ENCODE measurements around the gene CDH11. TPM values are rescaled to one million over a fixed set of nuclear protein-coding genes. Genes with fewer than 3 reads are reported as not detected.

The CDH11 gene
- total RNA-seq, 2 experiments from 2014 or later: not detected

DNA sequence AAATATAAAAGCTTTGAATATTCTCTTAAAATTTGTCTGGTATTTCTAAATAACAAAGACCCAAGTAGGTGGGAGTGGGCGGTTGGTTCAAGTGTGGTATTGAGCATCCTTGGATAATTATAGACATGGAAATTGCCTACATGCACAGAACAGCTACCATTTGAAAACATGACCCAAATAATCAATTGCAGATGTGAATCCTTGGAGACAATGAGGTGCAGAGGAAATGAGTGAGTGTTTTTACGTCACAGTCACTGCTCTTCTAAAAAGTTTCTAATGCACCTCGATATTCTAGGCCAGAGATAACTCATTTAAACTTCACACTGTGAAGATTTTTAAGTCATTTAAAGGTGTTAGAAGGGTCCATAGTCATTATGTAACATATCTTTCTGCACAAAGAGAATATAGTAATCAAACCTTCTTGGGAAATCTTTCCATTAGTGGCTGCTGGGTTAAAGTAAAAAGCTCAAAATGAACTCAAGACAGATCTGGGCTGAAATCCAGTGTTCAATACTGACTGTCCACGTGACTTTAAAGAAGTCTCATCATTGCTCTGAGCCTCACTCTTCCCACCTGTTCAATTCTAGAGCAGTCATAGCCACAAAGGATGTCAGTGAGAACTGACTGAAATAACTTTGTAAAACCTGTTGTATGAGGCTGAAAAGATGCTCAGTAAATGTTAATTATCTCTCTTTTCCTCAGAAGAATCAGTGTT, 144.5 kb downstream of the CDH11 start:
- no peak for DNase-seq
- Histone ChIP-seq H3K4me1 (ENCODE audit: insufficient read depth, low read length) (no peaks in the 10 kb centered on the region), H3K27ac (ENCODE audit: low read depth in 1 of 2, low read length in 2 of 2) (no peak overlapping the region), H3K9me3 (ENCODE audit: control insufficient read depth in 1 of 2, insufficient read depth in 1 of 2, low read length in 2 of 2) (peaks cover 0 to 10% of the 10 kb centered on the region in 2 experiments), H3K4me3 (ENCODE audit: low read length) (no peak overlapping the region), H3K36me3 (ENCODE audit: insufficient read depth, low read length) (no peaks in the 10 kb centered on the region), H3K27me3 (ENCODE audit: control insufficient read depth in 1 of 2, insufficient read depth in 2 of 2, low read length in 2 of 2) (no peaks in the 10 kb centered on the region)
- TF ChIP-seq, protein P1, sequence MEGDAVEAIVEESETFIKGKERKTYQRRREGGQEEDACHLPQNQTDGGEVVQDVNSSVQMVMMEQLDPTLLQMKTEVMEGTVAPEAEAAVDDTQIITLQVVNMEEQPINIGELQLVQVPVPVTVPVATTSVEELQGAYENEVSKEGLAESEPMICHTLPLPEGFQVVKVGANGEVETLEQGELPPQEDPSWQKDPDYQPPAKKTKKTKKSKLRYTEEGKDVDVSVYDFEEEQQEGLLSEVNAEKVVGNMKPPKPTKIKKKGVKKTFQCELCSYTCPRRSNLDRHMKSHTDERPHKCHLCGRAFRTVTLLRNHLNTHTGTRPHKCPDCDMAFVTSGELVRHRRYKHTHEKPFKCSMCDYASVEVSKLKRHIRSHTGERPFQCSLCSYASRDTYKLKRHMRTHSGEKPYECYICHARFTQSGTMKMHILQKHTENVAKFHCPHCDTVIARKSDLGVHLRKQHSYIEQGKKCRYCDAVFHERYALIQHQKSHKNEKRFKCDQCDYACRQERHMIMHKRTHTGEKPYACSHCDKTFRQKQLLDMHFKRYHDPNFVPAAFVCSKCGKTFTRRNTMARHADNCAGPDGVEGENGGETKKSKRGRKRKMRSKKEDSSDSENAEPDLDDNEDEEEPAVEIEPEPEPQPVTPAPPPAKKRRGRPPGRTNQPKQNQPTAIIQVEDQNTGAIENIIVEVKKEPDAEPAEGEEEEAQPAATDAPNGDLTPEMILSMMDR (IDR thresholded peaks at IDR 0.05): no peak
- peaks cover 12% of the 10 kb centered on the region for H3K9me3 Mint-ChIP-seq
- no peaks in the 10 kb centered on the region for H3K4me1 Mint-ChIP-seq (ENCODE audit: low read depth)
- H3K27ac Mint-ChIP-seq: no peak overlapping the region
- no peak overlapping the region for H3K4me3 Mint-ChIP-seq
- ATAC-seq (ENCODE audit: poor library complexity): no peak
- H3K27me3 Mint-ChIP-seq: no peaks in the 10 kb centered on the region
- CTCF ChIA-PET: no interaction called here
- no peaks in the 10 kb centered on the region for H3K36me3 Mint-ChIP-seq (ENCODE audit: low read depth)
- intact Hi-C loops (cut with DNase I, micrococcal nuclease): no loop called here
- POLR2A ChIA-PET: no interaction called here

DNA sequence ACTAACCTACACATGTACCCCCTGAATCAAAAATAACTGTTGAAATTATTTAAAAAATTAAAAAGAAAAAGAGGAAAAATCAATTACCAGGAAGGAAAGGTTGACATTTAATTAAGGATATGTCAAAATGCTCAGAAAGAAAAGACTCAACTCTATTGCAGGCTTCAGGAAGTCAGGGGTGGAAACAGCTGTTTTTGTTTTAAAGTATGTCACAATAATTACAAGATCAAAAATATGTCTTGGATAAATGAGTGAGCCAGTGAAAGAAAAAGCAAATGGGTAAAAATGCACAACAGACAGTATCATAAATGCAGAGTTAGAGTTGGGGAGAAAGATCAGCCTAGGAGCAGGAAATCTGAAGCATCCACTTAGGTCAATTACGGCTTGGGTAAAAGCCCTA, 146.0 kb downstream of the CDH11 start:
- peaks cover 0 to 10% of the 10 kb centered on the region in 2 experiments for H3K9me3 ChIP-seq (ENCODE audit: control insufficient read depth in 1 of 2, insufficient read depth in 1 of 2, low read length in 2 of 2)
- POLR2A ChIA-PET: no interaction called here

DNA sequence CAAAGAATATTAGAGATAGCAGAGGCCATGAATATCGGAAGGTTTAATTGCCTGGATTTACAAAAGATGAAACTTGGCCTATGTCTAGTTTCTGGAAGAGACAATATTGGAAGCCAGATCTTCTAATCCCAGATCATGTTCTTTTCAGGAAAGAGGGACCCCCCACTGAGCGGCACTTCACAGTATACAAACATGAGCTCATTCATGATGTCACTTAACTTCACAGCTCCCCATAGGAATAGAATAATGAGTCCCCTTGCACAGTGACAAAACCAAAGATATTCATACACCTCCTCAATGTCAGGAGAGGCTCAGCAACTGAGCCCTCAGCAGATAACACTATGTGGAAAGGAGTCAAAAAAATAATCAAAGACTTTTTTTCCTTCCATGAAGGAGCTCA, 147.5 kb downstream of the CDH11 start:
- H3K27me3 ChIP-seq (ENCODE audit: control insufficient read depth in 1 of 2, insufficient read depth in 2 of 2, low read length in 2 of 2): no peaks in the 10 kb centered on the region
- TF ChIP-seq, protein P1 (IDR thresholded peaks at IDR 0.05): no peak
- DNase-seq: no peak

More for the DNA sequence above, 146.0 kb downstream of the CDH11 start:
- no peaks in the 10 kb centered on the region for H3K27me3 Mint-ChIP-seq
- H3K36me3 ChIP-seq (ENCODE audit: insufficient read depth, low read length): no peaks in the 10 kb centered on the region
- no peaks in the 10 kb centered on the region for H3K36me3 Mint-ChIP-seq (ENCODE audit: low read depth)
- peaks cover 12% of the 10 kb centered on the region for H3K9me3 Mint-ChIP-seq
- ATAC-seq (ENCODE audit: poor library complexity) (no peak), DNase-seq (no peak)
- H3K4me3 ChIP-seq (ENCODE audit: low read length): no peak overlapping the region
- TF ChIP-seq, protein P1 (IDR thresholded peaks at IDR 0.05): no peak
- H3K27ac ChIP-seq (ENCODE audit: low read depth in 1 of 2, low read length in 2 of 2): no peak overlapping the region
- no peaks in the 10 kb centered on the region for H3K4me1 ChIP-seq (ENCODE audit: insufficient read depth, low read length)
- intact Hi-C loops (cut with DNase I, micrococcal nuclease): no loop called here
- H3K27me3 ChIP-seq (ENCODE audit: control insufficient read depth in 1 of 2, insufficient read depth in 2 of 2, low read length in 2 of 2): no peaks in the 10 kb centered on the region
- H3K4me3 Mint-ChIP-seq: no peak overlapping the region
- H3K4me1 Mint-ChIP-seq (ENCODE audit: low read depth): no peaks in the 10 kb centered on the region
- CTCF ChIA-PET: no interaction called here
- no peak overlapping the region for H3K27ac Mint-ChIP-seq

More for the DNA sequence above, 147.5 kb downstream of the CDH11 start:
- CTCF ChIA-PET: no interaction called here
- Histone ChIP-seq H3K36me3 (ENCODE audit: insufficient read depth, low read length) (no peaks in the 10 kb centered on the region), H3K4me1 (ENCODE audit: insufficient read depth, low read length) (no peaks in the 10 kb centered on the region), H3K4me3 (ENCODE audit: low read length) (no peak overlapping the region), H3K27ac (ENCODE audit: low read depth in 1 of 2, low read length in 2 of 2) (no peak overlapping the region), H3K9me3 (ENCODE audit: control insufficient read depth in 1 of 2, insufficient read depth in 1 of 2, low read length in 2 of 2) (peaks cover 0 to 10% of the 10 kb centered on the region in 2 experiments)
- Mint-ChIP-seq H3K4me1 (ENCODE audit: low read depth) (no peaks in the 10 kb centered on the region), H3K4me3 (no peak overlapping the region), H3K27ac (no peak overlapping the region), H3K36me3 (ENCODE audit: low read depth) (no peaks in the 10 kb centered on the region), H3K27me3 (no peaks in the 10 kb centered on the region), H3K9me3 (peaks cover 12% of the 10 kb centered on the region)
- POLR2A ChIA-PET: no interaction called here
- no peak for ATAC-seq (ENCODE audit: poor library complexity)
- intact Hi-C loops (cut with DNase I, micrococcal nuclease): no loop called here

All from CD4-positive, alpha-beta T cell (primary cell).